ACHN (cell line): ENCODE data around the gene VSIG10L.

Source experiments
- DNase-seq: peaks from one replicate; pipeline ENCODE4 v3.0.0-alpha.2; 2015
- in situ Hi-C: cut with HindIII; loops from 2 replicates; pipeline ENCODE4 v1.10.0; 2017; ENCODE audit warnings: low sequenced_read_pairs, low pct_ligation_motif_present, low pct_unique_long_range_greater_than_20kb

VSIG10L gene

DNA sequence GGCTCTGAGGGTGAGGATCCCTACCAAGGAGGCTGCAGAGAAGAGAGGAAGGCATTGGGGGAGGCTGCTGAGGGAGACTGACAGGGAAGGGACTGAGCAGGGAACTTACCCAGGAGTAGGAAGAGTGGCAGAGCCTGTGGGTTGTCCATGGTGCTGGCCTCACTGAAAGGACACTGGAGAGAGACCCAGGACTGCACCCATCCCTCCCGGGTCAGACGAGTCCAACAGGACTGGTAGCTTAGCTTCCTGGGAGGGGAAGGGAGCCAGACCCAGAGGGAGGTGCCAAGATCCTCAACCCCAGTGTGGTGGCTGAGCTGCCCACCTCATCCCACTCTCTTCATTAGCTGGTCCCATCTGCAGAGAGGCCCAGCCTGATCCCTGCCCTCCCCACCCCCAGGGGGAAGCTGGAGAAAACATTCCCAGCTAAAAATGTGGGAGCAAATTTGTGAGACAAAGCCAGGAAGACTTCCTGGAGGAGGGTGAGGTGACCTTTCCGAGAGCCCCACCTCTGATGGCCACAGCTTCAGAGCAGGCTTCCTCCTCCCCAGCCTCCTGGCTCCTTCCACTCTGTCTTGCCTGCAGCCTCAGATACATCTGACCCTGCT, at the start of gene VSIG10L:
Gene VSIG10L (minus strand): TSS at position 164 of the 605 bp plus-strand sequence. CDS start 15 bp downstream, at position 149.
- no peak for DNase-seq
- in situ Hi-C loops = no loop called here

DNA sequence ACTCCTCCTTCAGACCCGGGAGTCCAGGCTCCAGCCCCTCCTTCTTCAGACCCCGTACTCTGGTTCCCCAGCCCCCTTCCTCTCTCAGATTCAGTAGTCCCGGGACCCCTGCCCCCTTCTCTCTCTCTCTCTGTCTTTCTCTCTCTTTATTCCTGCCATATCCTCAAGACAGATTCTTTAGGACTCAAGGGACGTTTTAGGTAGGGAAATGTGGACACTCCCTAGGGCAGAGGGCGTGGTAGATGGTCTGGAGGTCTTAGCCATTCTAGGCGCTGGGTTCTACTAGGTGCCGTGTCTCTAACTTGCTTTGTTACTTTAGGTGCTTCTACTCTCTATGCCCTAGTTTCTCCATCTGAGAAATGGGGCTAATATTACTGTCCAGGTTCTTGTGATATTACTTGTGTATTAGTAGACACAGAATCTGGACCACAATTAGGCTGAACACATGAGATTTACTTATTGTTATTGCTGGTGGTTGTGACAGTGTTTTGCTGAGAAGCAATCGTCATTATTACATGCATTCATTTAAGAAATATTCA, 49.2 kb upstream of the VSIG10L start:
- in situ Hi-C loops = no loop called here
- no peak for DNase-seq

GRCh38 chr19:51389143-51389542, 47.2 kb upstream of the VSIG10L start:
- in situ Hi-C loops = no loop called here
- DNase-seq = no peak

DNA sequence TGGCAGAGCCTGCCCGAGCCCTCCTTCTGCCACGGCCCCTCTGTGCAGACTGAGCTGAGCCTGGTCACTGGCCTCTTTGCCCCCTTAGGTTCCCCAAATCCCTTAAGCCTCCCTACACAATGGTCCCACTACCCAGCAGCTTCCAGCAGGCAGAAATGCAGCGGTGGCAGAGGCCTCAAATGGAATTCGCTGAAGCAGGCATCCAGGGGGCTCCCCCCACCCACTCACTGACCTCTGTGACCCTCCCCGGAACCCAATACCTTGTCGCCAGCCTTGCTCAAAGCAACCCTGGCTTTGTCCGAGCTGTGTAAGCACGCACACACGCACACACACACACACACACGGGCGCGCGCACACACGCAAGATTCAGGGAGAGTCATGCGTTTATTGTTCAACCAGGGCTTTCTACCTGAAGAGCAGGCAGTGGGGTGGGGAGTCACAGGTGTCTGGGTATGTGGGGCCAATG, 46.0 kb upstream of the VSIG10L start, which contains the start of gene LIM2:
Gene LIM2 (minus strand): TSS at position 51 of the 466 bp plus-strand sequence. CDS start 531 bp downstream, outside the sequence.
- DNase-seq = no peak
- in situ Hi-C loops = no loop called here

- in situ Hi-C loops = no loop called here
- DNase-seq = no peak
Observed at GRCh38 chr19:51386882-51387520, 45.1 kb upstream of the VSIG10L start.

GRCh38 chr19:51382004-51382403, 40.1 kb upstream of the VSIG10L start:
- in situ Hi-C loops = no loop called here
- no peak for DNase-seq

GRCh38 chr19:51380379-51380778, 38.4 kb upstream of the VSIG10L start:
- in situ Hi-C loops = no loop called here
- DNase-seq = no peak

GRCh38 chr19:51377422-51377821, 35.5 kb upstream of the VSIG10L start:
- no peak for DNase-seq
- in situ Hi-C loops = no loop called here

GRCh38 chr19:51375504-51376221, 33.7 kb upstream of the VSIG10L start:
- no peak for DNase-seq
- in situ Hi-C loops = no loop called here

DNA sequence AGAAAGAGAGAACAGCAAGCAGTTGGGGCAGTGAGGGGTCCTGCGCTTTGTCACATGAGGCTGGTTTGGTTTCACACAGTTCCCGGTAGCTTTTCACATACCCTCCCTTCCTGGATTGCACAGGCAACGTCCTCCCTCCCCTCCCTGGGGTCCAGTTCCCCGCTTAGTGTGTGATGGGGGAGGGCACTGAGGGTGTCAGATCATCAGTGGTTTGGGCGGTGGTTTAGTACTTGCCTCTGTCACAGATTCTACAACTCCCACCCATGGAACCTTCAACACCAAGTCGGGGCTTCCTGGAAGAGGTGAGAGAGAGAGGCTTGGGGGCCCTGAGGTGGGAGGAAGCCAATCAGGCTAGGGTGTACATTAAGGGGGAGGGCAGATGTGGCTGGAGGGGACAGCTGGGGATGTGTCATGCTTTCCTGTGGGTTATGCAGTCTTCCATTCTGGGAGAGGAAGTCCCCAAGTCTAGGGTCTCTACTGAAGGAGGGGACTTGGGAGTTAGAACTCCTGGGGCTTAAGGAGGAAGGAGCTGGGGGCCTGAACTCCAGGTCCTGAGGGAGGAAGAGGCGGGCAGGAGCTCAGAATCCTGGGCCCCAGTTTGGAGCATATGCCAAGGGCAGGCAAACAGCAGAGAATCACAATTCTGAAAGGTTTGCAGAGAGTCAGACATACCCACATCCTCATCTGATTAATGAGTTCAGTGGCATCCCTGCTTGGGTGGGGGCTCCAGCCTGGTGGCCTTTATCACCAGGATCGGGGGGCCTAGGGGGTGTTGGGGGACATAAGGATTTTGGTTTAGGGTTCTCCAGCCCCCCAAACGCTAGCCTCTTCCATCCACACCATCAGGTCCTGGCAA, 30.9 kb upstream of the VSIG10L start, which contains the start of gene NKG7:
Gene NKG7 (minus strand): TSS at position 6 of the 856 bp plus-strand sequence. CDS start 119 bp downstream, outside the sequence.
- DNase-seq = no peak
- in situ Hi-C loops = no loop called here

- in situ Hi-C loops = no loop called here
- DNase-seq = no peak
Observed at GRCh38 chr19:51372021-51372648, 30.2 kb upstream of the VSIG10L start.

DNA sequence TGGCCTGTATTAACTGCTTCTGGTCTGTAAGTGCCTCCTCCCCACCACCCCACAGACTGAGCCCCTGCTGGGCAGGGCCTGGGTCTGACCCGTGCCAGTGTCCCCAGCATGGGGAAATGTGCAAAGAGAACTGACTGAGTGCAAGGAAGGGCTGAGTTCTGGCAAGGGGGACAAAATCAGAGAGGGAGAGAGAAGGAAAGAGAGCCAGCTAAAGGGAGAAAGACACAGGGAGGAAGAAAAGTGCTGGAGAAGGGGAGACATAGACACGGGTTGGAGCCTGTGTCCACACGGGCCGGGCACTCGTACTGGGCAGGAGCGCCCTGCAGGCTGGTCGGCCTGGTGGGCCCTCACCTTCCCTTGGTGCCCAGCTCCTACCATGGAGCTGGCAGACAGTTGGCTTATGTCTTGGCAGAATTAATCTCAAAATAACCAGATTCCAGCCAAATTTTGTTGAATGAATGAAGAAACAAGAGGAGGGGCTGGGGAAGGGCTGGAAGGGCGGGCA, 29.3 kb upstream of the VSIG10L start:
- in situ Hi-C loops = no loop called here
- DNase-seq = no peak

- in situ Hi-C loops = no loop called here
- no peak for DNase-seq
Observed at GRCh38 chr19:51370230-51370629, 28.3 kb upstream of the VSIG10L start.

DNA sequence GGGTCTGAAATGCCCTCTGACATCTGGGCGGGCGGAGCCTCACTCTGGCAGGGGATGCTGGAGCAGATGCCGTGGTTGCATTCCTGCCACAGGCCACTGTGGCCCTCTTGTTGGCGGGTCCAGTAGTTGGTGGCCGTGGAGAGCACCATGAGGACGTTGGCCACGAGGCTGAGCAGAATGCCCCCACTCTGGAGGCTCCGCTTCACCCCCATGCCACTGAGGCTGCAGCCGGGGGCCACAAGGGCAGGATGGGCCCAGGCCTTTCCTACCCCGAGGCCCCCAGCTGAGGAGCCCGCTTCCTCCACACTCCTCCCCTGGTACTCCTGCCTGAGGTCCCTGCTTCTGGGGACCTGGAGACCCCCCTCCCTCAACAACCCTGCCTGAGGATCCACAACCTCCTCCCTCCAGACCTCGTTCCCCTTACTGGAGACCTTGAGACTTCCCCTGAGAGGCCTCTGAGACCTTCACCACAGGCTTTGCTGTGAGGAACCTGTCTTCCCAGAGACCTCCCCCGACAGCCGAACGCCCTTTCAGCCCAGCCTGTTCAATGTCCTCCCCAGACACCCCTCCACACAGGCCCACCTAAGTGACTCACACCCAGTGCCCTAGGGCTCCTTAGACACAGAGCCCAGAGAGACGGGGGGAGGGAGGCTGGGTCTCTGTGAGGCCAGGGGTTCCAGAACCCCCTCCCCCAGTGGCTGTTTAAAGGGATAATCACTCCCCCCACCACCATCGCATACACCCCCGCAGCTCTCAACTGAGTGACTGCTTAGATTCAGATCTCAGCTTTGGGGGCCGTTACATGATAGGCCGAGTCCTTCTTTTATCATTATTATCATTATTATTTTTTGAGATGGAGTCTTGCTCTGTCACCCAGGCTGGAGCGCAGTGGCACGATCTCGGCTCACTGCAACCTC, 26.7 kb upstream of the VSIG10L start, which contains the start of gene CLDND2:
Gene CLDND2 (minus strand): TSS at position 638 of the 917 bp plus-strand sequence. CDS start 426 bp downstream, at position 212.
- no peak for DNase-seq
- in situ Hi-C loops = no loop called here

- in situ Hi-C loops = no loop called here
- DNase-seq = peak; percentile 94
Observed at GRCh38 chr19:51367565-51368365, 25.8 kb upstream of the VSIG10L start.

GRCh38 chr19:51367255-51367564, 25.3 kb upstream of the VSIG10L start:
- DNase-seq = no peak
- in situ Hi-C loops = no loop called here
